Body of pancreas (tissue), 4 donors: Measurements from ENCODE around the gene RAI1.

Experiments
- CTCF ChIP-seq, 7 experiments: fragments of 450-650 bp in 4 of 7; fragments of 200-600 bp in 3 of 7; sonication (generic) in 3 of 7; IDR thresholded peaks; one replicate each; pipeline ENCODE4 v1.5.1; 2016 to 2019; ENCODE audit warnings: antibody characterized with exemption in 7 of 7
- POLR2A ChIP-seq, 3 donors: fragments of 450-650 bp; IDR thresholded peaks; one replicate each; pipeline ENCODE4 v1.6.1; 2016; ENCODE audit warnings: antibody characterized with exemption in 3 of 3, mild to moderate bottlenecking in 2 of 3

GRCh38 chr17:17806035-17806434, 124.8 kb downstream of the RAI1 start:
- TF ChIP-seq POLR2A (IDR thresholded peaks at IDR 0.05), result no peak
- TF ChIP-seq CTCF (IDR thresholded peaks at IDR 0.05), result no peak
